DND-41 (cell line): ENCODE measurements around the gene DCAKD.

ENCODE experiments used
- ATAC-seq: fragments of 200-7000 bp; cut with Tn5 transposase; 3 replicates; pipeline ENCODE4 v1.9.1; 2021; ENCODE audit warnings: low read depth; ENCODE audit not compliant: insufficient read depth
- DNase-seq: peaks from one replicate; pipeline ENCODE4 v3.0.0-alpha.2; 2020
- H2AFZ ChIP-seq: 2 replicates; pipeline ENCODE4 v1.6.0; 2012; ENCODE audit warnings: low read depth, low read length
- H3K27ac ChIP-seq: 2 replicates; pipeline ENCODE4 v1.5.1; 2012; ENCODE audit warnings: low read length, inconsistent platforms
- H3K27me3 ChIP-seq: fragments of 200-600 bp; sonication (generic); 2 replicates; pipeline ENCODE4 v1.6.0; 2012; ENCODE audit warnings: low read length, mild to moderate bottlenecking, inconsistent platforms; ENCODE audit not compliant: insufficient read depth, poor library complexity
- H3K36me3 ChIP-seq: 2 replicates; pipeline ENCODE4 v1.5.1; 2012; ENCODE audit warnings: low read length, inconsistent platforms; ENCODE audit not compliant: insufficient read depth
- H3K4me1 ChIP-seq: 2 replicates; pipeline ENCODE4 v1.5.1; 2012; ENCODE audit warnings: mild to moderate bottlenecking, low read length; ENCODE audit not compliant: insufficient read depth
- H3K4me2 ChIP-seq: 2 replicates; pipeline ENCODE4 v1.6.0; 2012; ENCODE audit warnings: mild to moderate bottlenecking, moderate library complexity, low read length, inconsistent platforms; ENCODE audit not compliant: insufficient read depth
- H3K4me3 ChIP-seq, 2 experiments: fragments of 200-600 bp in 1 of 2; shearing (Covaris generic) in 1 of 2; 2 replicates each; pipeline ENCODE4 v1.5.1; 2012 to 2016; ENCODE audit warnings: inconsistent platforms in 2 of 2, low read length in 2 of 2, mild to moderate bottlenecking in 2 of 2, low read depth in 1 of 2, moderate library complexity in 1 of 2
- H3K79me2 ChIP-seq: 2 replicates; pipeline ENCODE4 v1.6.0; 2012; ENCODE audit warnings: low read length, inconsistent platforms; ENCODE audit not compliant: insufficient read depth
- H3K9ac ChIP-seq: 2 replicates; pipeline ENCODE4 v1.6.0; 2012; ENCODE audit warnings: low read depth, mild to moderate bottlenecking, inconsistent platforms, low read length, moderate library complexity
- H3K9me3 ChIP-seq: 2 replicates; pipeline ENCODE4 v1.5.1; 2012; ENCODE audit warnings: low read length, moderate library complexity, mild to moderate bottlenecking, inconsistent platforms; ENCODE audit not compliant: insufficient read depth, severe bottlenecking
- H4K20me1 ChIP-seq: 2 replicates; pipeline ENCODE4 v1.6.0; 2012; ENCODE audit warnings: low read length; ENCODE audit not compliant: insufficient read depth
- EZH2 ChIP-seq: IDR thresholded peaks from 3 replicates; pipeline ENCODE4 v1.6.1; 2012; ENCODE audit warnings: borderline replicate concordance, low read depth, mild to moderate bottlenecking, moderate library complexity, low read length, inconsistent platforms; ENCODE audit not compliant: severe bottlenecking
- TF ChIP-seq, protein P1 (sequence below): IDR thresholded peaks from 2 replicates; pipeline ENCODE4 v1.5.1; 2012; ENCODE audit warnings: borderline replicate concordance, low read length, moderate library complexity, mild to moderate bottlenecking; ENCODE audit not compliant: poor library complexity, severe bottlenecking; ENCODE audit errors: extremely low read depth

DCAKD gene

DNA sequence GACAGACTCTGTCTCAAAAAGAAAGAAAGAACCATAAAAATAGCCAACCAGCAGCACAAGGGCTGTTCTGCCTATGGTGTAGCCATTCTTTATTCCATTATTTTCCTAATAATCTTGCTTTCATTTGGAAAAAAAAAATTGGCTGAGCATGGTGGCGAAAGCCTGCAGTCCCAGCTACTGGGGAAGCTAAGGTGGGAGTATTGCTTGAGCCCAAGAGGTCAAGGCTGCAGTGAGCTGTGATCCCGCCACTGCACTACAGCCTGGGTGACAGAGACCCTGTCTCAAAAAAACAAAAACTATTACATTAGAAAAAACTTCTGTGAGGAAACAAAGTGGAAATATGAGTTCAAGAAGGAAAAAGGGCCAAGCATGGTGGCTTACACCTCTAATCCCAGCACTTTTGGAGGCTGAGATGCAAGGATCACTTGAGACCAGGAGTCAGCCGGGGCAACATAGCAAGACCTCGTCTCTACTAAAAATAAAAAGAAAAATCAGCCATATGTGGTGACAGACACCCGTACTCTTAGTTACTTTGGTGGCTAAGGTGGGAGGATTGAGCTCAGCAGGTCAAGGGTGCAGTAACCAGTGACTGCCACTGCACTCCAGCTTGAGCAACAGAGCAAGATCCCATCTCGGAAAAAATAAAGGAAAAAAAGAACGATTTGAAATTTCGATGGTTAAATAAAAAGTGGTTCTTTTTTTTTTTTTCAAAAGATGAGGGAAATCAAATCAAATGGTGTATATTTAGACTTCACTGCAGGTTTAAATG is 2.5 kb downstream of the DCAKD start:
- H3K4me1 ChIP-seq = peaks cover 35% of the 10 kb centered on the region
- no peak overlapping the region for H2AFZ ChIP-seq
- H3K27me3 ChIP-seq = no peaks in the 10 kb centered on the region
- no peaks in the 10 kb centered on the region for H3K9me3 ChIP-seq
- ATAC-seq (no peak), DNase-seq (no peak)
- TF ChIP-seq EZH2 = no peak
- TF ChIP-seq, protein P1, sequence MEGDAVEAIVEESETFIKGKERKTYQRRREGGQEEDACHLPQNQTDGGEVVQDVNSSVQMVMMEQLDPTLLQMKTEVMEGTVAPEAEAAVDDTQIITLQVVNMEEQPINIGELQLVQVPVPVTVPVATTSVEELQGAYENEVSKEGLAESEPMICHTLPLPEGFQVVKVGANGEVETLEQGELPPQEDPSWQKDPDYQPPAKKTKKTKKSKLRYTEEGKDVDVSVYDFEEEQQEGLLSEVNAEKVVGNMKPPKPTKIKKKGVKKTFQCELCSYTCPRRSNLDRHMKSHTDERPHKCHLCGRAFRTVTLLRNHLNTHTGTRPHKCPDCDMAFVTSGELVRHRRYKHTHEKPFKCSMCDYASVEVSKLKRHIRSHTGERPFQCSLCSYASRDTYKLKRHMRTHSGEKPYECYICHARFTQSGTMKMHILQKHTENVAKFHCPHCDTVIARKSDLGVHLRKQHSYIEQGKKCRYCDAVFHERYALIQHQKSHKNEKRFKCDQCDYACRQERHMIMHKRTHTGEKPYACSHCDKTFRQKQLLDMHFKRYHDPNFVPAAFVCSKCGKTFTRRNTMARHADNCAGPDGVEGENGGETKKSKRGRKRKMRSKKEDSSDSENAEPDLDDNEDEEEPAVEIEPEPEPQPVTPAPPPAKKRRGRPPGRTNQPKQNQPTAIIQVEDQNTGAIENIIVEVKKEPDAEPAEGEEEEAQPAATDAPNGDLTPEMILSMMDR = no peak
- H3K4me2 ChIP-seq = peak overlapping the region; percentile 38; the same call in 1 of the 2 replicates
- 0 out of 2 replicates have a peak overlapping the region, but pooled peaks have one; percentile 10 for H3K27ac ChIP-seq
- peaks cover 17% of the 10 kb centered on the region for H3K36me3 ChIP-seq
- peaks cover 68% of the 10 kb centered on the region for H3K79me2 ChIP-seq
- no peak overlapping the region; the same call in 1 of the 2 replicates for H3K9ac ChIP-seq
- H3K4me3 ChIP-seq = no peak overlapping the region
- H4K20me1 ChIP-seq = peaks cover 9% of the 10 kb centered on the region

DNA sequence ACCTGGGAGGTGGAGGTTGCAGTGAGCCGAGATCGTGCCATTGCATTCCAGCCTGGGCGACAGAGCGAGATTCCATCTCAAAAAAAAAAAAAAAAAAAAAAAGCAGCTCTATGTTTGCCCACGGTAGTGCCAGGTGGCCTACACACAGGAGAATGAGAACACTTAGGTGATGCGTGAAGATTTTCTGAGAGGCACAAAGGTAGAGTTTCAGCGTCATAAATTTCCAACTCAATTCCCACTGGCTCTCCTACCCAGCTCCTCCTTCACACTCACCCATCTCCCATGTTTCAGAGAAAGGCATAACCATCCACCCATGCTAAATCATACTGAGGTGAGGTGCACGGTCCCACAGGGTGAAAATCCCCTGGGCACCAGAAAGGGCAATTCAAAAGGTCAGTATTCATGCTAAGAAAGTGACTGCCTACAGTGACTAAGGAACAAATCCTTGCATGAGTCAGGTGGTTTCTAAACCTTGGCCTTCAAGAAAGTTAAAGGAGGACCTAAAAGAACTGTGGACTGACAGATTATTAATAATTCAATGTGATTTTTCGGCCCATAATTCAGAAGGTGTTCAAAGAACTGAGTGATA is 4.8 kb downstream of the DCAKD start:
- H3K27ac ChIP-seq = 0 out of 2 replicates have a peak overlapping the region, but pooled peaks have one; percentile 11
- H4K20me1 ChIP-seq = peaks cover 29% of the 10 kb centered on the region

DNA sequence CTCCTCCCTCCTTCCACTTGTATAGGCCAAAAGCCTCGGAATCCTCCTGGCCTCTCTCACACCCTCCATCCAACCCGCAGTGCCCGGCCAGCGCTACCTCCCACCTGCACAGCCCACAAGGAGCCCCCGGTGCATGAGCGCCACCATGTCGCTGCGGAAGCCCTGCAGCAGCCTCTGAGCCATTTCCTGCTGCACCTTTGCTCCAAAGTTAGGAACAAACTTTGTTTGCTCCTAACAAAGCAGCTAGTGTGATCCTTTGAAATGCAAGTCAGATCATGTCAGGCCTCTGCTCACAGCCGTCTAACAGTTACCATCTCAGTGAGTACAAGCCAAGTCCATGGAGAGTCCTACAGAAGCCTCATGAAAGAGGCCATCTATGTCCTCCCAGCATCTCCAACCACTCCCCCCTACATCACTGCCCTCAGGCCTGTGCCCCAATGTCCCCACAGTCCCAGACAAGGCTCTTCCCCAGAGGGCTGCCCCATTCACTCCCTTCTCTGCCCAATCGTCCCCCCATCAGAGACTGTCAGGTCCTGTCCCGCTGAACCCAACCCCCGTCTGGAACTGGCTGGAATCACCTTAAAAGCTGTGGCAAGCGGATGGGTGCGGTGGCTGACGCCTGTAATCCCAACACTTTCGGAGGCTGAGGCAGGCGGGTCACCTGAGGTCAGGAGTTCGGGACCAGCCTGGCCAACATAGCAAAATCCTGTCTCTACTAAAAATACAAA is 7.5 kb downstream of the DCAKD start:
- TF ChIP-seq EZH2 = no peak
- TF ChIP-seq, protein P1 = no peak
- Histone ChIP-seq H3K36me3 (peaks cover 32% of the 10 kb centered on the region), H4K20me1 (peaks cover 42% of the 10 kb centered on the region), H3K9me3 (no peaks in the 10 kb centered on the region), H2AFZ (no peak overlapping the region), H3K4me2 (no peak overlapping the region), H3K4me3 (no peak overlapping the region), H3K4me1 (peaks cover 11% of the 10 kb centered on the region), H3K79me2 (peaks cover 88% of the 10 kb centered on the region), H3K27me3 (no peaks in the 10 kb centered on the region), H3K9ac (no peak overlapping the region), H3K27ac (no peak overlapping the region)
- ATAC-seq (no peak), DNase-seq (no peak)

More for the DNA sequence above, 4.8 kb downstream of the DCAKD start:
- Histone ChIP-seq H2AFZ (no peak overlapping the region), H3K4me2 (no peak overlapping the region; the same call in 1 of the 2 replicates), H3K79me2 (peaks cover 91% of the 10 kb centered on the region), H3K4me1 (peaks cover 27% of the 10 kb centered on the region), H3K4me3 (no peak overlapping the region), H3K9me3 (no peaks in the 10 kb centered on the region), H3K9ac (no peak overlapping the region), H3K27me3 (no peaks in the 10 kb centered on the region), H3K36me3 (peaks cover 32% of the 10 kb centered on the region)
- no peak for ATAC-seq
- DNase-seq = no peak
- TF ChIP-seq EZH2 = no peak
- TF ChIP-seq, protein P1 = no peak
